ENCODE data around the gene BCL2L15. TPM values are rescaled to one million over a fixed set of nuclear protein-coding genes. Genes with fewer than 3 reads are reported as not detected.

BCL2L15 gene
- total and polyA plus RNA-seq, 11 donors: 0.01 to 0.61 (median 0.14) TPM; not detected in 5

DNA sequence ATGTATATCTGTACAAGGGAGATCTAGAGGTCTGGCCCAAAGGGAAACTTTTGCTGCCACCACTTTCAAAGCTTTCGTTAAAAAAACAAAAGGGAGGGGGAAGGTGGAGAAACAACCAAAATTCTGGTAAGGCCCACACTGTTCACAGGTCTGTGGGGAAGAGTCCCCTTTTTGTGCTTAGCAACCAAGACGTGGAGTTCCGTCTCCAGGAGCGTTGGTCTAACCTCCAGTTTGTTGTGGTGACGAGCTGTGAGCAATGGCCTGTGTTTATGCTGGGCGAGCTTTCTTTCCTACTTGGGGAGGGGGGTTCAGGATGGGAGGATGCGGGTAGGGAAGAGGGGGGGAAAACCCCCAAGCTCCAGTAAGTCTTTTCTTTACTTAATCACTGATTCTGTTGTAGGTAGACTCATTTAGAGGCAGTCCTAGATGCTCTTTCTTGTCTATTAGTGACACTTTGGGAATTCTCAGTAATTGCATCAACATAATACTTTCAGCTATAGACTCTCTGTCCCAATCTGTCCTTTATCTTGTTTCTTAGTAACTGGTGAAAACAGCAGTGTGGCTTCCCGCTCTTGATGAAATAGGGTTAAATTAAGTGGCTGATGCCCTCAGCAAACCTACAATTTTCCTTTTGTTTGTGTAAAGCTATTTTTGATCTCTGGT lies 43.2 kb upstream of the BCL2L15 start:
- DNase-seq: no peak
- Histone ChIP-seq H3K27ac (peak overlapping the region in 11 of 12 donors; percentile 91 to 98 (median 96)), H3K4me1 (peaks cover 6 to 67% (median 38%) of the 10 kb centered on the region in 12 donors), H3K27me3 (no peaks in the 10 kb centered on the region), H3K9me3 (peaks cover 0 to 4% (median 0%) of the 10 kb centered on the region in 12 donors), H3K4me3 (peak overlapping the region; percentile 73 to 99 (median 94)), H3K36me3 (no peaks in the 10 kb centered on the region)
- intact Hi-C loops (cut with DNase I): no loop called here
- peak in 2 of 4 donors; percentile 1 to 11 for ATAC-seq
- 2 to 4% (median 3%) methylated on average over 8 of the region's 8 CpGs for WGBS, 4 donors
- TF ChIP-seq POLR2A (IDR thresholded peaks at IDR 0.05): no peak
- TF ChIP-seq, protein P1, sequence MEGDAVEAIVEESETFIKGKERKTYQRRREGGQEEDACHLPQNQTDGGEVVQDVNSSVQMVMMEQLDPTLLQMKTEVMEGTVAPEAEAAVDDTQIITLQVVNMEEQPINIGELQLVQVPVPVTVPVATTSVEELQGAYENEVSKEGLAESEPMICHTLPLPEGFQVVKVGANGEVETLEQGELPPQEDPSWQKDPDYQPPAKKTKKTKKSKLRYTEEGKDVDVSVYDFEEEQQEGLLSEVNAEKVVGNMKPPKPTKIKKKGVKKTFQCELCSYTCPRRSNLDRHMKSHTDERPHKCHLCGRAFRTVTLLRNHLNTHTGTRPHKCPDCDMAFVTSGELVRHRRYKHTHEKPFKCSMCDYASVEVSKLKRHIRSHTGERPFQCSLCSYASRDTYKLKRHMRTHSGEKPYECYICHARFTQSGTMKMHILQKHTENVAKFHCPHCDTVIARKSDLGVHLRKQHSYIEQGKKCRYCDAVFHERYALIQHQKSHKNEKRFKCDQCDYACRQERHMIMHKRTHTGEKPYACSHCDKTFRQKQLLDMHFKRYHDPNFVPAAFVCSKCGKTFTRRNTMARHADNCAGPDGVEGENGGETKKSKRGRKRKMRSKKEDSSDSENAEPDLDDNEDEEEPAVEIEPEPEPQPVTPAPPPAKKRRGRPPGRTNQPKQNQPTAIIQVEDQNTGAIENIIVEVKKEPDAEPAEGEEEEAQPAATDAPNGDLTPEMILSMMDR (IDR thresholded peaks at IDR 0.05): no peak

- peak overlapping the region; percentile 62 to 98 (median 95) for H3K27ac ChIP-seq
- H3K4me1 ChIP-seq: peaks cover 6 to 60% (median 38%) of the 10 kb centered on the region in 12 donors
- peak in 3 of 4 donors; percentile 31 to 64 (median 54) for ATAC-seq
- no peaks in the 10 kb centered on the region for H3K27me3 ChIP-seq
- intact Hi-C loops (cut with DNase I): loop anchor here in 9 of 10 donors (1.0 to 2.0 kb wide), 4 partner anchors 17 to 25 kb away; partner anchors contain the start of genes DCLRE1B (in 8 of the 9) and AP4B1 (in 1 of the 9)
- TF ChIP-seq, protein P1 (IDR thresholded peaks at IDR 0.05): peak in 5 of 12 donors; percentile 21 to 38 (median 34)
- no peak for TF ChIP-seq POLR2A (IDR thresholded peaks at IDR 0.05)
- H3K4me3 ChIP-seq: peak overlapping the region; percentile 73 to 99 (median 94)
- DNase-seq: peak in 4 of 5 donors; percentile 29 to 75 (median 48)
- H3K36me3 ChIP-seq: no peaks in the 10 kb centered on the region
- WGBS, 4 donors: 0 to 1% (median 1%) methylated on average over 25 to 63 of the region's 64 CpGs
- no peaks in the 10 kb centered on the region for H3K9me3 ChIP-seq
Measured at GRCh38 chr1:113929750-113930498, 42.5 kb upstream of the BCL2L15 start.

DNA sequence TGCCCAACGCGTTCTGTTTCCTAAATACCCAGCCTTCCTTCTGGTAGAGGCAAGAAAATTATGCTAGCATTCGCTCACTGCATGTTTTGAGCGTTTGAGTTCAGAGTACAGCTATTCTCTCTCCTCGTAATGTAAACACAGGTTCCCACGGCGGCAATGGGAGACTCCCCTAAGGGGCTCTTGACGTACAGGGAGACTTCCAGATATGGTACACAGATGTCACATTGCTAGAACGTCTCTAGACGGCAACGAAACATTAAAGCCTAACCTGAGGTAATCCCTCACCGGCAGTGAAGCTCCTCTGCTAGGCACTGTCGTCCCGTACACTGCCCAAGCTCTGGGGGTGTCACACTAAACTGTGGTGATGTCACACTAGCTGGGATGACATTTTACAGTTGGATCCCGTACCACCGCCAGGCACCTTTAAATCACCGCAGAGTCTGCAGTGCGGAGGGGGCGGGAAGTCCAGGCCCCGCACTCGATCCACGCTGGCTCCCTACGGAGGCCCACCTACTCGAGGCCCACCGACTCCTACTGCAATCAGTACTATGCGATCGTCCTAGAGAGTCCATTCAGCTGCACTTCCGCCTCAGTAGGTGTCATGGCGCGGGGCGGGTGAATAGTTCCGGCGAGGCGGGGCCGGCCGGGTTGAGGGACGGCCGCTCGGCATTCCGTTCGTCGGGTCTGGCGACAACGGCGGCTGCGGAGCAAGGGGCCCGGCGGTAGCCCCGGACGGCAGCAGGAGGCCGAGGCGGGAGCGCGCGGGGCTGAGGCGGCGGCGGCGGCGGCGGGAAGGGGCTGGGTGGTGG lies 41.8 kb upstream of the BCL2L15 start, which contains the start of gene HIPK1:
TSS of gene HIPK1 (plus strand) at position 384 of the 809 bp plus-strand sequence.
- DNase-seq (peak; percentile 94 to 96 (median 96)), ATAC-seq (peak; percentile 95 to 96 (median 96))
- intact Hi-C loops (cut with DNase I): loop anchor here in 9 of 10 donors (1.0 to 2.0 kb wide), 5 partner anchors 16 to 117 kb away; partner anchors contain the start of genes DCLRE1B (in 8 of the 9), AP4B1 (in 1 of the 9) and RSBN1 (in 1 of the 9)
- Histone ChIP-seq H3K36me3 (no peaks in the 10 kb centered on the region), H3K27me3 (no peaks in the 10 kb centered on the region), H3K4me1 (peaks cover 6 to 52% (median 37%) of the 10 kb centered on the region in 12 donors), H3K27ac (peak within 1 kb of the TSS; percentile 62 to 98 (median 95)), H3K4me3 (peak within 1 kb of the TSS; percentile 73 to 99 (median 94)), H3K9me3 (no peaks in the 10 kb centered on the region)
- TF ChIP-seq, protein P1 (IDR thresholded peaks at IDR 0.05): no peak
- peak in 1 of 2 donors; percentile 68 for TF ChIP-seq POLR2A (IDR thresholded peaks at IDR 0.05)
- WGBS, 4 donors: 0 to 1% (median 1%) methylated on average over 33 to 61 of the region's 61 CpGs
